GM11168 (cell line): ENCODE measurements around the gene ITGB1BP2.
"Not testable (repeated sequence)": the region's sequence is repeated elsewhere in the genome, so short reads cannot be mapped to it uniquely, and the experiment has no call there.

Source experiments
- in situ Hi-C: fragments of 300-500 bp; cut with MboI; formaldehyde crosslinking; loops from one replicate; pipeline ENCODE4 v1.12.0; 2022; ENCODE audit warnings: low sequenced_read_pairs; ENCODE audit not compliant: unreplicated experiment

The ITGB1BP2 gene

GRCh38 chrX:71301195-71301924 lies at the start of gene ITGB1BP2:
ITGB1BP2 (plus strand) TSS chrX:71301750; CDS start chrX:71301807, 57 bp downstream.
- in situ Hi-C loops: no loop called here

- in situ Hi-C loops: no loop called here
Measured at GRCh38 chrX:71252221-71252620, 49.3 kb upstream of the ITGB1BP2 start.

GRCh38 chrX:71253253-71254091 lies 48.1 kb upstream of the ITGB1BP2 start:
- in situ Hi-C loops: no loop called here

GRCh38 chrX:71254092-71254963 lies 47.2 kb upstream of the ITGB1BP2 start, which contains the start of gene ZMYM3:
ZMYM3 (minus strand) TSS chrX:71254140; CDS start chrX:71253255, 885 bp downstream.
- in situ Hi-C loops: no loop called here

- in situ Hi-C loops: no loop called here
Measured at GRCh38 chrX:71256051-71256450, 45.5 kb upstream of the ITGB1BP2 start.

- in situ Hi-C loops: no loop called here
Measured at GRCh38 chrX:71256856-71257255, 44.7 kb upstream of the ITGB1BP2 start.

GRCh38 chrX:71268624-71269023 lies 32.9 kb upstream of the ITGB1BP2 start:
- in situ Hi-C loops: not testable (repeated sequence)

GRCh38 chrX:71269801-71270395 lies 31.7 kb upstream of the ITGB1BP2 start:
- in situ Hi-C loops: no loop called here

- in situ Hi-C loops: not testable (repeated sequence)
Measured at GRCh38 chrX:71272313-71272712, 29.2 kb upstream of the ITGB1BP2 start.

GRCh38 chrX:71281300-71281699 lies 20.2 kb upstream of the ITGB1BP2 start:
- in situ Hi-C loops: not testable (repeated sequence)

- in situ Hi-C loops: no loop called here
Measured at GRCh38 chrX:71282514-71283402, 18.8 kb upstream of the ITGB1BP2 start.

- in situ Hi-C loops: no loop called here
Measured at GRCh38 chrX:71283403-71284143, 18.0 kb upstream of the ITGB1BP2 start, which contains the start of gene NONO. NONO (plus strand) TSS chrX:71283635; CDS start chrX:71290638, 7,003 bp downstream.

GRCh38 chrX:71285929-71286328 lies 15.6 kb upstream of the ITGB1BP2 start:
- in situ Hi-C loops: no loop called here

- in situ Hi-C loops: no loop called here
Measured at GRCh38 chrX:71291381-71291780, 10.2 kb upstream of the ITGB1BP2 start.

- in situ Hi-C loops: no loop called here
Measured at GRCh38 chrX:71292669-71293365, 8.7 kb upstream of the ITGB1BP2 start.

GRCh38 chrX:71296806-71297205 lies 4.7 kb upstream of the ITGB1BP2 start:
- in situ Hi-C loops: no loop called here

GRCh38 chrX:71298119-71298518 lies 3.4 kb upstream of the ITGB1BP2 start:
- in situ Hi-C loops: no loop called here

GRCh38 chrX:71300064-71300463 lies 1.5 kb upstream of the ITGB1BP2 start:
- in situ Hi-C loops: not testable (repeated sequence)
